SH-SY5Y (cell line): ENCODE measurements around the gene FAM118B.

ENCODE experiments used
- GATA2 ChIP-seq: IDR thresholded peaks from 2 replicates; pipeline ENCODE4 v1.6.1; 2011; ENCODE audit warnings: mild to moderate bottlenecking, low read depth, low read length
- GATA3 ChIP-seq: IDR thresholded peaks from 2 replicates; pipeline ENCODE4 v1.6.1; 2011; ENCODE audit warnings: low read depth, mild to moderate bottlenecking, low read length, moderate library complexity

The FAM118B gene

GRCh38 chr11:126224647-126225294 is 13.2 kb downstream of the FAM118B start:
- TF ChIP-seq GATA3 (no peak), GATA2 (no peak)

- TF ChIP-seq GATA3, result no peak
- no peak for TF ChIP-seq GATA2
Measured at GRCh38 chr11:126225295-126225665, 13.7 kb downstream of the FAM118B start.

GRCh38 chr11:126226334-126227084 is 14.9 kb downstream of the FAM118B start:
- TF ChIP-seq GATA2 (no peak), GATA3 (no peak)

- no peak for TF ChIP-seq GATA2
- no peak for TF ChIP-seq GATA3
Measured at GRCh38 chr11:126229858-126230540, 18.4 kb downstream of the FAM118B start.

- no peak for TF ChIP-seq GATA3
- no peak for TF ChIP-seq GATA2
Measured at GRCh38 chr11:126231725-126232459, 20.3 kb downstream of the FAM118B start.

GRCh38 chr11:126232683-126233082 is 21.1 kb downstream of the FAM118B start:
- no peak for TF ChIP-seq GATA3
- no peak for TF ChIP-seq GATA2

- TF ChIP-seq GATA3, result no peak
- no peak for TF ChIP-seq GATA2
Measured at GRCh38 chr11:126233391-126233790, 21.8 kb downstream of the FAM118B start.

GRCh38 chr11:126246636-126247035 is 35.1 kb downstream of the FAM118B start:
- TF ChIP-seq GATA2, result no peak
- no peak for TF ChIP-seq GATA3

GRCh38 chr11:126253265-126253664 is 41.7 kb downstream of the FAM118B start:
- TF ChIP-seq GATA2 (no peak), GATA3 (no peak)

- no peak for TF ChIP-seq GATA2
- TF ChIP-seq GATA3, result no peak
Measured at GRCh38 chr11:126254819-126255218, 43.2 kb downstream of the FAM118B start.

- TF ChIP-seq GATA3 (no peak), GATA2 (no peak)
Measured at GRCh38 chr11:126256216-126256615, 44.6 kb downstream of the FAM118B start.

GRCh38 chr11:126257144-126257543 is 45.6 kb downstream of the FAM118B start:
- TF ChIP-seq GATA2 (no peak), GATA3 (no peak)

GRCh38 chr11:126257764-126258163 is 46.2 kb downstream of the FAM118B start:
- TF ChIP-seq GATA3, result no peak
- no peak for TF ChIP-seq GATA2

GRCh38 chr11:126262216-126262615 is 50.6 kb downstream of the FAM118B start:
- TF ChIP-seq GATA2, result no peak
- TF ChIP-seq GATA3, result no peak

GRCh38 chr11:126263489-126263888 is 51.9 kb downstream of the FAM118B start:
- TF ChIP-seq GATA2 (no peak), GATA3 (no peak)
